HG03439 (cell line): Measurements from ENCODE around the gene LEMD3.

Experiments
- ATAC-seq: cut with Tn5 transposase; IDR thresholded peaks from one replicate; pipeline ENCODE4 v1.9.1; 2021; ENCODE audit warnings: mild to moderate bottlenecking, moderate library complexity; ENCODE audit not compliant: unreplicated experiment

The LEMD3 gene

GRCh38 chr12:65168681-65169319 is 583 bp upstream of the LEMD3 start:
- no peak for ATAC-seq

GRCh38 chr12:65170209-65170881 is 962 bp downstream of the LEMD3 start:
- ATAC-seq, result peak; percentile 43

GRCh38 chr12:65171073-65171472 is 1.7 kb downstream of the LEMD3 start:
- no peak for ATAC-seq

- ATAC-seq, result no peak
Observed at GRCh38 chr12:65171870-65172269, 2.5 kb downstream of the LEMD3 start.

GRCh38 chr12:65175385-65175784 is 6.0 kb downstream of the LEMD3 start:
- no peak for ATAC-seq

- no peak for ATAC-seq
Observed at GRCh38 chr12:65182012-65182739, 12.8 kb downstream of the LEMD3 start.

- no peak for ATAC-seq
Observed at GRCh38 chr12:65184176-65184857, 14.9 kb downstream of the LEMD3 start.

- ATAC-seq, result no peak
Observed at GRCh38 chr12:65184858-65185229, 15.5 kb downstream of the LEMD3 start.

GRCh38 chr12:65187665-65188064 is 18.3 kb downstream of the LEMD3 start:
- ATAC-seq, result no peak

- ATAC-seq, result peak; percentile 33
Observed at GRCh38 chr12:65188179-65188701, 18.9 kb downstream of the LEMD3 start.

- peak; percentile 94 for ATAC-seq
Observed at GRCh38 chr12:65189028-65189718, 19.8 kb downstream of the LEMD3 start.

GRCh38 chr12:65192963-65193516 is 23.7 kb downstream of the LEMD3 start:
- ATAC-seq, result no peak

- no peak for ATAC-seq
Observed at GRCh38 chr12:65194949-65195348, 25.6 kb downstream of the LEMD3 start.

- ATAC-seq, result no peak
Observed at GRCh38 chr12:65195387-65196055, 26.1 kb downstream of the LEMD3 start.

GRCh38 chr12:65196762-65197567 is 27.6 kb downstream of the LEMD3 start:
- ATAC-seq, result no peak

- no peak for ATAC-seq
Observed at GRCh38 chr12:65199604-65200003, 30.2 kb downstream of the LEMD3 start.

GRCh38 chr12:65200007-65200665 is 30.8 kb downstream of the LEMD3 start:
- no peak for ATAC-seq

GRCh38 chr12:65203376-65203775 is 34.0 kb downstream of the LEMD3 start:
- ATAC-seq, result no peak
